Gastrocnemius medialis (tissue), 4 donors: ENCODE results near the gene CMTM4. TPM values are rescaled to one million over a fixed set of nuclear protein-coding genes. Genes with fewer than 3 reads are reported as not detected.
A peak's percentile ranks its signal among the peaks of the same experiment; 100 is the strongest.
"Not testable (repeated sequence)": the region's sequence is repeated elsewhere in the genome, so short reads cannot be mapped to it uniquely, and the experiment has no call there.

Source experiments
- ATAC-seq, 2 donors: fragments of 150-250 bp; one replicate each; pipeline ENCODE4 v1.9.1; 2016
- DNase-seq, 2 donors: peaks; one replicate each; pipeline ENCODE4 v3.0.0-alpha.2; 2019
- H3K27ac ChIP-seq, 4 donors: fragments of 200-600 bp; sonication (generic); 1 replicate in 1 of 4; 2 replicates in 3 of 4; pipeline ENCODE4 v1.5.1; 2016 to 2018; ENCODE audit warnings: mild to moderate bottlenecking in 2 of 4, moderate library complexity in 1 of 4
- H3K27me3 ChIP-seq, 3 donors: fragments of 200-600 bp; sonication (generic) in 2 of 3; 1 replicate in 1 of 3; 2 replicates in 2 of 3; pipeline versions ENCODE4 v1.5.1 to v1.6.0; 2016 to 2019; ENCODE audit warnings: mild to moderate bottlenecking in 1 of 3, moderate library complexity in 1 of 3
- H3K36me3 ChIP-seq, 2 donors: fragments of 200-600 bp; sonication (generic) in 1 of 2; one replicate each; pipeline ENCODE4 v1.5.1; 2017 to 2018
- H3K4me1 ChIP-seq, 2 donors: fragments of 200-600 bp; sonication (generic) in 1 of 2; one replicate each; pipeline ENCODE4 v1.5.1; 2016 to 2017; ENCODE audit warnings: mild to moderate bottlenecking in 2 of 2
- H3K4me3 ChIP-seq, 4 donors: fragments of 200-600 bp; sonication (generic) in 3 of 4; 1 replicate in 1 of 4; 2 replicates in 3 of 4; pipeline ENCODE4 v1.5.1; 2016 to 2019; ENCODE audit warnings: mild to moderate bottlenecking in 2 of 4
- H3K9me3 ChIP-seq, 3 donors: fragments of 200-600 bp; sonication (generic) in 2 of 3; 1 replicate in 1 of 3; 2 replicates in 2 of 3; pipeline ENCODE4 v1.5.1; 2016 to 2019
- POLR2A ChIP-seq, 2 donors: fragments of 450-650 bp; IDR thresholded peaks; one replicate each; pipeline ENCODE4 v1.6.1; 2017; ENCODE audit warnings: antibody characterized with exemption in 2 of 2, mild to moderate bottlenecking in 2 of 2, moderate library complexity in 2 of 2
- in situ Hi-C, 4 donors: fragments of 200-750 bp; cut with MboI; loops; one replicate each; pipeline versions ENCODE4 v1.15.0 to v1.8.0; 2017; ENCODE audit warnings: low sequenced_read_pairs in 4 of 4
- intact Hi-C: fragments of 100-400 bp; cut with DNase I; formaldehyde crosslinking; loops from one replicate; pipeline ENCODE4 v1.15.1; 2023; ENCODE audit warnings: low total_unique reads
- total RNA-seq, 4 donors: library from RNA; depleted of rRNA; stranded (reverse); fragments of >200 nt; gene quantifications; one replicate each; pipeline versions ENCODE4 v1.1.0 to v1.2.3, GENCODE V29; 2016
- TF ChIP-seq, protein P1 (sequence below), 5 experiments: fragments of 450-650 bp in 3 of 5; fragments of 200-600 bp in 2 of 5; sonication (generic) in 2 of 5; IDR thresholded peaks in 4 of 5; conservative IDR thresholded peaks in 1 of 5; 1 replicate in 4 of 5; 2 replicates in 1 of 5; pipeline ENCODE4 v1.5.1; 2016 to 2019; ENCODE audit warnings: antibody characterized with exemption in 5 of 5, mild to moderate bottlenecking in 3 of 5, moderate library complexity in 3 of 5

Gene CMTM4
- total RNA-seq, 4 donors from 2014 or later, result 5.7 to 15.0 (median 7.2) TPM

- H3K36me3 ChIP-seq, result no peaks in the 10 kb centered on the region
- in situ Hi-C loops, result no loop called here
Observed at GRCh38 chr16:66670691-66671388, 25.7 kb downstream of the CMTM4 start.

GRCh38 chr16:66668777-66669444 lies 27.6 kb downstream of the CMTM4 start:
- no peak for TF ChIP-seq POLR2A (IDR thresholded peaks at IDR 0.05)
- TF ChIP-seq, protein P1, sequence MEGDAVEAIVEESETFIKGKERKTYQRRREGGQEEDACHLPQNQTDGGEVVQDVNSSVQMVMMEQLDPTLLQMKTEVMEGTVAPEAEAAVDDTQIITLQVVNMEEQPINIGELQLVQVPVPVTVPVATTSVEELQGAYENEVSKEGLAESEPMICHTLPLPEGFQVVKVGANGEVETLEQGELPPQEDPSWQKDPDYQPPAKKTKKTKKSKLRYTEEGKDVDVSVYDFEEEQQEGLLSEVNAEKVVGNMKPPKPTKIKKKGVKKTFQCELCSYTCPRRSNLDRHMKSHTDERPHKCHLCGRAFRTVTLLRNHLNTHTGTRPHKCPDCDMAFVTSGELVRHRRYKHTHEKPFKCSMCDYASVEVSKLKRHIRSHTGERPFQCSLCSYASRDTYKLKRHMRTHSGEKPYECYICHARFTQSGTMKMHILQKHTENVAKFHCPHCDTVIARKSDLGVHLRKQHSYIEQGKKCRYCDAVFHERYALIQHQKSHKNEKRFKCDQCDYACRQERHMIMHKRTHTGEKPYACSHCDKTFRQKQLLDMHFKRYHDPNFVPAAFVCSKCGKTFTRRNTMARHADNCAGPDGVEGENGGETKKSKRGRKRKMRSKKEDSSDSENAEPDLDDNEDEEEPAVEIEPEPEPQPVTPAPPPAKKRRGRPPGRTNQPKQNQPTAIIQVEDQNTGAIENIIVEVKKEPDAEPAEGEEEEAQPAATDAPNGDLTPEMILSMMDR (IDR thresholded peaks at IDR 0.05 in 4 of 5, conservative IDR thresholded peaks at IDR 0.05 in 1 of 5), result no peak
- intact Hi-C loops, result no loop called here
- Histone ChIP-seq H3K4me1 (no peaks in the 10 kb centered on the region), H3K9me3 (no peaks in the 10 kb centered on the region), H3K36me3 (no peaks in the 10 kb centered on the region), H3K4me3 (no peak overlapping the region), H3K27me3 (no peaks in the 10 kb centered on the region), H3K27ac (no peak overlapping the region)
- ATAC-seq (no peak), DNase-seq (no peak)
- in situ Hi-C loops, result no loop called here

More at GRCh38 chr16:66670691-66671388, 25.7 kb downstream of the CMTM4 start:
- intact Hi-C loops, result no loop called here
- no peak for TF ChIP-seq POLR2A (IDR thresholded peaks at IDR 0.05)
- TF ChIP-seq, protein P1 (IDR thresholded peaks at IDR 0.05 in 4 of 5, conservative IDR thresholded peaks at IDR 0.05 in 1 of 5), result no peak
- no peaks in the 10 kb centered on the region for H3K9me3 ChIP-seq
- H3K27ac ChIP-seq, result no peak overlapping the region
- DNase-seq (no peak), ATAC-seq (no peak)
- H3K4me3 ChIP-seq, result no peak overlapping the region
- H3K4me1 ChIP-seq, result no peaks in the 10 kb centered on the region
- no peaks in the 10 kb centered on the region for H3K27me3 ChIP-seq

DNA sequence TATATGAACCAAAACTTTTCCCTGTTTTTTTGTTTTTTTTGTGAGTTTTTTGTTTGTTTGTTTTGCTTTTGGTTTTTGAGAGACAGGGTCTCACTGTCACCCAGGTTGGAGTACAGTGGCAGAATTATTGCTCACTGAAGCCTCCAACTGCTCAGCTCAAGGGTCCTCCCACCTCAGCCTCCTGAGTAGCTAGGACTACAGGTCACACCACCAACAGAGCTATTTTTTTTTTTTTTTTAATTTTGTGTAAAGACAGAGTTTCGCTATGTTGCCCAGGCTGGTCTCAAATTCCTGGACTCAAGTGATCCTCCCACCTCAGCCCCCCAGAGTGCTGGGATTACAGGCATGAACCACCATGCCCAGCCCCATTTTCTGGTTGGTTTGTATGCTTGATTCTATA lies 28.6 kb downstream of the CMTM4 start:
- no peak overlapping the region for H3K27ac ChIP-seq
- H3K9me3 ChIP-seq, result no peaks in the 10 kb centered on the region
- no peak overlapping the region for H3K4me3 ChIP-seq
- TF ChIP-seq POLR2A (IDR thresholded peaks at IDR 0.05), result no peak
- TF ChIP-seq, protein P1 (IDR thresholded peaks at IDR 0.05 in 4 of 5, conservative IDR thresholded peaks at IDR 0.05 in 1 of 5), result no peak
- no peak for ATAC-seq
- no peaks in the 10 kb centered on the region for H3K4me1 ChIP-seq
- intact Hi-C loops, result no loop called here
- H3K27me3 ChIP-seq, result no peaks in the 10 kb centered on the region
- H3K36me3 ChIP-seq, result no peaks in the 10 kb centered on the region
- DNase-seq, result no peak
- in situ Hi-C loops, result no loop called here

GRCh38 chr16:66662445-66663194 lies 33.9 kb downstream of the CMTM4 start:
- Histone ChIP-seq H3K27ac (peak overlapping the region in 2 of 4 donors; percentile 11 to 63), H3K9me3 (no peaks in the 10 kb centered on the region), H3K4me3 (no peak overlapping the region), H3K4me1 (peaks cover 10 to 17% of the 10 kb centered on the region in 2 donors), H3K36me3 (no peaks in the 10 kb centered on the region), H3K27me3 (no peaks in the 10 kb centered on the region)
- DNase-seq (no peak), ATAC-seq (no peak)
- in situ Hi-C loops (no loop called here), intact Hi-C loops (loop anchor here (2.0 kb wide), 1 partner anchor 88 kb away; the partner anchor contains the start of gene DYNC1LI2)
- TF ChIP-seq, protein P1 (IDR thresholded peaks at IDR 0.05 in 4 of 5, conservative IDR thresholded peaks at IDR 0.05 in 1 of 5), result peak in 2 of 5 experiments; percentile 16 to 37
- no peak for TF ChIP-seq POLR2A (IDR thresholded peaks at IDR 0.05)

GRCh38 chr16:66661671-66662346 lies 34.7 kb downstream of the CMTM4 start:
- Histone ChIP-seq H3K27ac (peak overlapping the region; percentile 11 to 72 (median 62)), H3K4me1 (peaks cover 10 to 17% of the 10 kb centered on the region in 2 donors)
- H3K9me3 ChIP-seq, H3K4me3 ChIP-seq, DNase-seq, H3K27me3 ChIP-seq, H3K36me3 ChIP-seq, in situ Hi-C loops, ATAC-seq: not testable (repeated sequence)
- intact Hi-C loops, result loop anchor here (1.0 to 2.0 kb wide), 2 partner anchors 34 to 89 kb away; partner anchors contain the start of genes CMTM4 and DYNC1LI2
